LoVo (cell line): Measurements from ENCODE around the gene DISP3.
"Not testable (repeated sequence)": the region's sequence is repeated elsewhere in the genome, so short reads cannot be mapped to it uniquely, and the experiment has no call there.

Source experiments
- DNase-seq: peaks from one replicate; pipeline ENCODE4 v3.0.0-alpha.2; 2016; ENCODE audit warnings: low spot score

DISP3 gene

GRCh38 chr1:11578004-11578403, 99.0 kb downstream of the DISP3 start:
- DNase-seq, result no peak

GRCh38 chr1:11579506-11579905, 100.6 kb downstream of the DISP3 start:
- no peak for DNase-seq

- not testable (repeated sequence) for DNase-seq
Observed at GRCh38 chr1:11580049-11580448, 101.1 kb downstream of the DISP3 start.

- no peak for DNase-seq
Observed at GRCh38 chr1:11581445-11581991, 102.6 kb downstream of the DISP3 start.

GRCh38 chr1:11585389-11585788, 106.4 kb downstream of the DISP3 start:
- DNase-seq, result no peak
